Head of caudate nucleus (tissue), 42 donors: Measurements from ENCODE around the gene CRYBA4.

ENCODE experiments used
- DNase-seq, 42 donors: peaks; one replicate each; pipeline versions ENCODE4 v3.0.0 to v3.0.0-alpha.2; 2020 to 2021; ENCODE audit warnings: mixed read lengths in 7 of 42
- intact Hi-C: fragments of 100-400 bp; cut with DNase I; formaldehyde crosslinking; loops from one replicate; pipeline ENCODE4 v1.15.0; 2022

CRYBA4 gene

DNA sequence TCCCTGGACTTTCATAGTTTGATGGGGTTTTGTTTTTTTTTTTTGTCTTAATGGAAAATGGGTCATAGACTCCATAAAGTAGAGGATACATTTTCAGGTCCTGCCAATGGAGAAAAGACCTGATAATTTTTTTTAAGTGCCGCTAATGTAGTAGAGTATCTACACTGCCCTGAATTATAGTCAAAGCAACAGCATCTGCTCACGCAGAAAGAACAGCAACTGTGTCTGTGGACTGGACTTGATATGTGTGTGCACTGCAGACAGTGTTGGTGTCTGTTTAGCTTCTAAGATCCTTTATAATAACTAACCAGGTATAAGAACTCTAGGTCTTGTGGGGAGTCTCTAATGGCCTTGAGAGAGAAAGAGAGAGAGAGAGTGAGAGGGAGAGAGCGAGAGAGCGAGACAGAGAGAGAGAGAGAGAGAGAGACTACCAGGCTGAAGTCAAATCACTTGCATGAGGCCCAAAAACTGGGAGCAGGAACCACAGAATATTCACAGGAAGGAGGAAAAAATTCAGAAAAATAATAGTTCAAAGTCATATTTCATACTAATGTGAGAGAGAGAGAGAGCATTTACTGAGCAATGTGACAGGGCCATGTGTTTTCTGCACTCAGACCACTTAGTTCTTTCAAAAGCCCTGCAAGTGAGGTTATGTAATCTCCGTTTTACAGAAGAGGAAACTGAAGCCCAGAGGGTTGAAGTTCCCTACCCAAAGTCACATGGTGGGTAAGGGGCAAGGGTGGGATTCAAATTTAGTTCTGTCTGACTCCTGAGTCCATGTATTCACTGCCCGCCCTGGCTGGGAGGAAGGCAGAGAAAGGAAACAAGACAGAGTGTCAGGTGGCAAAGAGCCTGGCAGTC is 27.0 kb downstream of the CRYBA4 start:
- intact Hi-C loops = no loop called here
- DNase-seq = no peak

DNA sequence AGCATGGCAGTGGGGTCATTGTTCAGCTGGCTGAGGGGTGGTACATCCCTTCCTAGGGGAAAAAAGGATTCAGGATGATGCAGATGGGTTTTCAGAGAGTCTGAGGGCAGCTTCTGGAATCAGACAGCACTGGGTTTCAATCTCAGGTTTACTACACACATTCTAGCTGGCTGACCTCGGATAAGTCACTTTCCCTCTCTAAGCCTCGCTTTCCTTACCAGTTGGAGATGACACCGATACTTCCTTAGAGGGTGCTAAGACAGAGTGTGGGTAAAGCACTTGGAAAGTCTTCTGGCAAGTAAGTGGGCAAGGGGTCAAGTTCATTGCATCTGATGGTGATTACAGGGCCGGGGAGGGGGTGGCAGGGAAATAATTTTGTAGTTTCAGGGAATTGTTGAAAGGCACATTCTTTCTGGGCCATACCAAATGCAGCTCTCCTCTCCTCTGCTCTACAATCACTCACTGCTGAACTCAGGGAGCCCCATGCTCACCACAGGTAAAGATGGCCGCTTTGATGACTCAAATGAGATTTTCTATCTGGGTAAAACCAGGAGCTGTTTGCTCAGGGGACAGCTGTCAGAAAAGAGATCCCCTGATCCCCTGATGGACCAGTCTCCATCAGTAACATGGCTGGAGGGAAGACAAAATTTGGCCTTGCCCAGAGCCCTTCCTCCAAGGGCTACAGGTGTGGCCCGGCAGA is 29.1 kb downstream of the CRYBA4 start:
- DNase-seq = no peak
- intact Hi-C loops = loop anchor here (10.0 kb wide), 1 partner anchor 166 kb away; the partner anchor contains the start of genes HPS4 and SRRD

DNA sequence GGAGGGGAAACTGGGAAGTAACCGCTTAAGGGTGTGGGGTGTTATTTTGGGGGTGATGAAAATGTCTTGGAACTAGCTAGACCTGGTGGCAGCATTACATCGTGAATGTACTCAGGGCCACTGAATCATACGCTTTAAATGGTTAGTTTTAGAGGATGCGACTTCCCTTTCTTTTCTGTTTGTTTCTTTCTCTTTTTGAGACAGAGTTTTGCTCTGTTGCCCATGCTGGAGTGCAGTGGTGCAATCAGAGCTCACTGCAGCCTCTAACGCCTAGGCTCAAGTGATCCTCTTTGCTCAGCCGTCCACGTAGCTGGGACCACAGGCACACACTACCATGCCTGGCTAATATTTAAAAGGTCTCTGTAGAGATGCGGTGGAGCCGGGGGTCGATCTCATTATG is 30.1 kb downstream of the CRYBA4 start:
- no peak for DNase-seq
- intact Hi-C loops = loop anchor here (10.0 kb wide), 1 partner anchor 167 kb away; the partner anchor contains the start of genes HPS4 and SRRD

DNA sequence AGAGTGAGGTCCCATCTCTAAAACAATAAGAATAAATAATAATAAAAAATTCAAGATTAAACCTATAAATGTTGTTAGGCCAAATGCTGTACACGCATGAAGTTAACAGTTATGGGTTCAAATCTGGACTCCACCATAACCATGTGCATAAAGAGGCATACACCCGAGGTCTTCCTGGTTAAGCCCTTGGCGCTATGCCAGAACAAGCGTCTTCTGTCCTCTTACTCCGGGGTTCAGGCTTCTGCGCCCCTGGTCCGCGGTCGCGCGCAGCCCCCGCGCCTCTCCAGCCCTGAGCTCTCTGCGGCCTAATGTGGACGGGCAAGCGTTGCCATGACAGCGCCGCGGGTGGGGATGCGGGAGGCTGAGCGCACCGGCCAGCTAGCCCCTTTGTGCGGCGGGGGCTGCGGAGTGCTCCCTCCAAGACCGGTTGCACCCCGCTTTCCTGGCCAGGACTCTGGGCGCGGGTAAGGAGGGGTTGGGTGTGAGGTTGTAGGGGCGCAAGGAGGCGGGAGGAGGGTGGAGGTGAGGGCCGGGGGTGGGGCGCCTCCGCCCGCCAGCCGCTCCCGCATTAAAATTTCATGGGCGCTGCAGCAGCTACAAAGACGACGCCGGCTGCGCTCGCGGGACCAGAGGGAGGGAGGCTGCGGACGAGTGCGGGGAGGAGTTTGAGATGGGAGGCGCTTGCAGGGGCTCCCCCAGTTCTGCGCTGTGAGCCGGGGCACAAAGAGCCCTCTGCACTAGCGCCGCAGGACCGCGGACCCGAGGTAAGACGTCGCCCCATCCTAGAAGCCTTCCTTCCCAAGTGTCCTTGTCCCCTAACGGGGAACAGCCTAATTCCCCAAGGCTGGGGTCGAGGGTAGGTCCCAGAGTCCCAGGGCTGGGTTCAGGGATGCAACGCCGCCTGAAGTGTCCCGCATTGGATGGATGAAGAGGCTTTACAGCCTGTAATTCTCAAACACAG is 35.4 kb downstream of the CRYBA4 start, which contains the start of gene MIAT:
MIAT (plus strand) TSS at position 698 of the 961 bp plus-strand sequence.
- peak in 41 of 42 donors; percentile 48 to 92 (median 77) for DNase-seq
- intact Hi-C loops = loop anchor here (10.0 kb wide), 1 partner anchor 172 kb away; the partner anchor contains the start of genes HPS4 and SRRD

DNA sequence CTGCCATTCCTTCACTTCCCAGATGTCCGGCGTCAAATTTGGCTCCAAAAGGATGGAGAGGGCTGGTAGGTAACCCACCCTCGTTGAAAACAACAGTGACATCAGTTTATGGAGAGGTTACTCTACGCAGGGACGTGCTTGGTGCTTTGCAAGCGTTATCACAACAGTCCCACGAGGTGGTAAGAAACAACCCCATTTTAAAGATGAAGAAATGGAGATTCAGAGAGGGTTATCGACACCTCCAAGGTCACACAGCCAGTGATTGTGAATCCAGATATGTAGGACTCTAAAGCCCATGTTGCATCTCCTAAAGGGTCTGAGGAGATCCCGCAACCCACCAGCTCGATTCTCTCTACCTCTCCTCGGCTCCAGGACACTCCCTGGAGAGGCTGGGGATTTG is 36.4 kb downstream of the CRYBA4 start:
- intact Hi-C loops = loop anchor here (10.0 kb wide), 1 partner anchor 173 kb away; the partner anchor contains the start of genes HPS4 and SRRD
- DNase-seq = no peak

DNA sequence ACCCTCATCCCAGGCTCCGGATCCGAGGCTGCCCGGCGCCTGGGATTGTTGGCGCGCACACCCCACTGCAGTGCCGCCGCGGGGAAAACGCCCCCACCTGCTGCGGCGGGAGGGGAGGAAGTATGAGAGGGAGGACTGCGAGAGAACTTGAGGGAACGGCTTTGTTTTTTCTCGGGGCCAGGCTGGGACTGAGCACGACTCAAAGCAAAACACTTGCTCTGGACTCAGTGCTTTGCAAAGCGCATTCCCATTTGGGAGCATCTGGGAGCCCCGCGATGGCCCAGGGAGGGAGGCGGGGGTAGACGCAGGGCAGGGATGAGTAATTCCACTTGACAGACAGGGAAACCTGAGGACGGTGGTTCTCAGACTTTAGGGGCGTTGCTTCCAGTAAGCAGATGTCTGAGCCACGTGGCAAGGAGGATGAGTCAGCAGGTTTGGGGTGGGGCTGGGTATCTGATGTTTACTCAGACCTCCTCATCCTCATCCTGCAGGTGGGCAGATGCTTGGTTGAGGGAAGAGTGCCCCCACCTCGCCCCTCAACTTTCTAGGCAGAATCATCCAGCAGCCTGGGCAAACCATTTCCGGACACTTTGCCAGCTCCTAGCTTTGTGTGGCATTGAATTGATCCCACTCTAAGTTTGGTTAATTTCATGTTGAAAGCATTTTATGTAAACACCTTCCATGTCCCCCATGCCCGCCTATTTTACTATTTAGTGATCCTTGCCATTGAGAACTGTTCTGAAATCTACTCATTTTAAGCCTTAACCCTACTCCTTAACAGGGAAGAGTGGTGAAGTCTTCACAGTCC is 37.1 kb downstream of the CRYBA4 start:
- intact Hi-C loops = loop anchor here (10.0 kb wide), 1 partner anchor 174 kb away; the partner anchor contains the start of genes HPS4 and SRRD
- DNase-seq = peak; percentile 58 to 95 (median 82)

DNA sequence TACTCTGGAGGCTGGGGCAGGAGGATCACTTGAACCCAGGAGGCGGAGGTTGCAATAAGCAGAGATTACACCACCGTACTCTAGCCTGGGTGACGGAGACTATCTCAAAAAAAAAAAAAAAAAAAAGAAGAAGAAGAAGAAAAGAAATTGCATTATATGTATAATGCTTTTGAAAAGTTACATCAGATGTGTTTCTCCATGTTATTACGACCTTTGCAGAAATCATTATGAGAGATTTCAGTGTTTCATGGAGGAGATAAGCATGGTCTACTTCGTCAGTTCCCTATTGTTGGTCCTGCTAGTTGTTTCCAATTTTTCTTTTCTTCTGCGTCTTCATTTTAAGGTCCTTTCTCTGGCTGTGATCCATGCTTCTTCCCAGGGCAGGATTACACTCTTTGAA is 38.6 kb downstream of the CRYBA4 start:
- intact Hi-C loops = no loop called here
- no peak for DNase-seq

DNA sequence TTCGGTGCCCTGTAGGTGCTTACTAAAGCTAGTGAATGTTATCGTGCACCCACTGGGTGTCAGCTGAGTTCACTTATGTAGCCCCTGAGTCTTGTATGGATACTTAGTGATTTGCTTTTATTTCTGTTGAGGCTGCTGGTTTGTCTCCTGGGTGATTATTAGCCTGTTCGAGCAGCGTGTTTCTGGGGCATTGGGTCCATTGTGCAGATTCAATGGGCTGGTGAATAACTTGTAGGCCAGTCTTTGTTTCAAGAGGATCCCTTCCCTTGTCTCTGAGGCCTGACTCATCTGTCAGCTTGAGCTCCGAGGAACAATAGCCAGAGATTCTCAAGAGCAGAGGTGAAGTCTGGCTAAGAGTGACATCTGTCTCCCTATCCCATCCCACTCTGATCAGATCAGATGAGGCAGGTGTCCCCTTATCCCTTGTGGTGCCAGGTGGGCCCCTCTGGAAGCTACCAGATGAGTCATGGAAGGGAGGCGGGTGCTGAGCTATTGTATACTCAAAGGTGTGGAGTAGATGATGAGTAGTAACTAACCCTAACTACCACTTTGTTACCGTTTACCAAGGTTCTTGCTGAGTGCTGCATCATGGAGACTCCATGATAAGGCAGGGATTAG is 39.3 kb downstream of the CRYBA4 start:
- DNase-seq = peak in 5 of 42 donors; percentile 38 to 65 (median 57)
- intact Hi-C loops = no loop called here

DNA sequence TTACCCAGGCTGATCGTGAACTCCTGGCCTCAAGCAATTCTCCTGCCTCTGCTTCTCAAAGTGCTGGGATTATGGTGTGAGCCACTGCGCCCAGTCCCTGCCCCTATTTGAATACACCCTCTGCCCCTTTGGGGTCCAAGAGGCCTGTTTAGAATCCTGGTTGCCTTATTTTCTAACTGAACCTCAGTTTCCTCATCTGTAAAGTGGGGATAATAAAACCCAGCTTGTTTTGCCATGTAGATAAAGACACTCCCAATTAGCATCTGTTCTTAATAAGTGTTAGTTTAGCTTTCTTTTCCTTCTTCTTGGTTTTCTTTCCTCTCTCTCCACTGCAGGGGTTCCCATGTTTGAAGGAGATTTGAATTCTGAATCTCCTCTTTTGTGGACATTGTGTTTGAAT is 40.4 kb downstream of the CRYBA4 start:
- intact Hi-C loops = no loop called here
- no peak for DNase-seq

DNA sequence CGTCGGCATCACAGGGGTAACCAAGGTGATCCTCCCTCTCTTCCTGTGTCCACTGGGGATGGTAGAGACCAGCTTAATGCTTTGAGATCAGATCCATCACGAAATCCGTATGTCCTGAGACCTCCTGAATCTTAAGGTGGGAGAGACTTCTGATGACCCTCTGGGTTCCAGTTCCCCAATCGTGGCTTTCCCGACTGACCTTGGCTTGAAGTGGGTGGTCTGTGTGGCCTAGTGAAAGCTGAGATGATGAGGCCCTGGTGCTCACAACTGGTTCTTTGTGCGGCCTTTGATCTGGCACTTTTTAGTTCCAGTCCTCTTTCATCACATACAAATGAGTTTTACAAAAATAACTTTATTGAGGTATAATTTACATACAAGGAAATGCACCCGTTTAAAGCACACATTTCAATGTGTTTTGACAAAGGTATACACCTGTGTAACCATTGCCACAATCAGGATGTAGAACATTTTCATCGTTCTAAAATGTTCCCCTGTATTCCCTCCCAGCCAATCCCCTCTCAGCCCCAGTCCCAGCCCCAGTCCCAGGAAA is 41.7 kb downstream of the CRYBA4 start:
- DNase-seq = no peak
- intact Hi-C loops = no loop called here

DNA sequence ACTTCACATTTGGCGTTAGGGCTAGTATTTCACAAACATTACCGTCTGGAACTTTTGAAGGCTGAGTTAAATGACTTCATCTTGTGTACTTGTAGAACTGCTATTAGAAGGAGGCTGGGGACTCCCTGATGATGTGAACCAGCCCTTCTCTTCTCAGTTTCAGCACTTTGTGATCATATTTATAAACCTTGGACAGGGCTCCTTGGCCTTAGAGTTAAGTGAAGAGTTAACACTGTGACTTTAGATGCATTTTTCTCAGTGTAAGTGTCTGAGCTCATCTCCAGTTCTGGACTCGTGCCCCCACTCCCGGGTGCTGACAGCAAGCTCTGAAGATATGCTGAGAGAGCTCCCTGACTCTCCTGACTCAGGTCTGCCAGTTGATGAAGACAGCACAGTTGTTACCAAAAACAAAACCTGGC is 44.1 kb downstream of the CRYBA4 start:
- no peak for DNase-seq
- intact Hi-C loops = no loop called here

DNA sequence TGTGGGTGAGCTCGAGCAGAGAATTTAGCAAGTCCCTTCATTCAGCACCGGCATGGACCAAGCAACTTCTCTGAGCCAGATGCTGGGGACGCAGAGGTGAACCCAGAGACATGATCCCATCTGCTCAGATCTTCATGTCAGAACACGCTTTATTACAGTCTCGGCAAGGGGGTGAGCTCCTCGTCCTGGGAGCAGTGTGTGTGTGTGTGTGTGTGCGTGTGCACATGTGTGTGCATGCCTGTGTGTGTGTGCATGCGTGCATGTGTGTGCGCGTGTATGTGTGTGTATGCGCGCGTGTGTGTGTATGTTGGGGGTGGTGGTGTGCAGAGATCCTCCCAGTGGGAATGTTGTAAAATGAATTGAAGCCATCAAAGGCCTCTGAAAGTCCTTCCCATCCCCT is 45.4 kb downstream of the CRYBA4 start:
- DNase-seq = no peak
- intact Hi-C loops = no loop called here

DNA sequence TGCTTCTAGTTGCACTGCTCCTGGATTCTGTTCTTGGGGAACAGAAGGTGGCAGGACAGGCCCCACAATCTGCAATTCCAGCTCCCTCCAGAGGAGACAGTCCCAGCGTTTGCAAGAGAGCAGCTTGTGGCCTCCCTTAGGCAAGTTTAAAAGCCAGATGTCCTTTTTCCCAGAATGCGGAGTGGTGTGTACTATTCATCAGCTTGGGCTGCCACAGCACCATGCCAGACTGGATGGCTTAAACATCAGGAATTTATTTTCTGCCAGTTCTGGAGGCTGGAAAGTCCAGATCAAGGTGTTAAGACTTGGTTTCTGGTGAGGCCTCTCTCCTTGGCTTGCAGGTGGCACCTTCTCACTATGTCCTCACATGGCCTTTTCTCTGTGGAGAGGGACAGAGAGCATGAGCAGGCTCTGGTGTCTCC is 47.3 kb downstream of the CRYBA4 start:
- DNase-seq = peak in 1 of 42 donors; percentile 32
- intact Hi-C loops = no loop called here

DNA sequence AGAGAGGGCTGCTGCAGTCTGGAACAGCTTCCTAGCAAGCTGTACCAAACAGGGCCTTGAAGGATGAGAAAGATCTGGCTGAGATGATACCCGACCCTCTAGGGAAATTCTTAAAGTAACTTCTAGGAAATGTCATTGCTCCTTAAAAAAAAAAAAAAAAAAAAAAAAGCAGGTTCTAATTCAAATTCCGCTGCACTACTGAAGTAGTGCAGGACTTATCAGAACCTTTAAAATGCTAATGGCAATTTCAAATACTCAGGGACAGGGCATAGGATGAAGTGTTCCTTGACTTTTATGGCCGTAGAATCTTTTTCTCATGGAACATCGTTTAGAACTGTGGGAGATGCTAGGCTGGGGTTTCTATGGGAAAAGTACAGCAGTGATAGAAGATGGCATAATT is 48.7 kb downstream of the CRYBA4 start:
- no peak for DNase-seq
- intact Hi-C loops = no loop called here

DNA sequence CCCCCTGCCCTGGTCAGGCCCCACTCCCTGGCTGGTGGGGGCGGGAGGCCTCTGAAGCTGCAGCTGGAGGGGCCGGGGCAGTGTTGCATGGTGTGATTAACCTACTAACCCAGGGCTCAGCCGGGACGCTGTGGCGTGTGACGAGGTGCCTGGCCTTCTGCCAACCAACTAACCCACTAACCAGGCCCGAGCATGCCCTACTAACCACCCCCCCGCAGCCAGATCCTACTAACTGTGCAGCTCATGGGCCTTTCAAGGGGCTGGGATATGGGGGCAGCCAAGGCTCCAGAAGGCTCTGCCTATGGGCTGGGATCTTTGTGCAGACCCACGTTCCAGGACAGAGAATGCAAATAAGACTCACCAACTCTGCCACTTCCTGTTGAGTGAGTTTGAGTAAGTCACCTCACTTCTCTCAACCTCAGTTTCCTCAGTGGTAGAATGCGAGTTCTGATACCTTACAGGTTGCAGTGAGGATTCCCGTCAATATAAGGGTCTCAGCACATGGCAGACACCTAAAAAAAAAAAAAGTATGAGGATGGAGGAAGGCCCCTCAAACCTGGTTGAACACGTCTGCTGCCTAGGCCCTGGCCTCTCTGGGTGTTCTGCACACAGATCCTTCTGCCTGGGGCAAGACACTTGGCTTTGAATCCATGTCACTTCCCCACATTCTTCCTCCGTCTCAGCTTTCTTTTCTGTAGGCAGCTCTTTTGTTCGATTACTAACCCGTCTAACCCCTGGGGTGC is 49.7 kb downstream of the CRYBA4 start:
- intact Hi-C loops = no loop called here
- DNase-seq = peak in 1 of 42 donors; percentile 26

DNA sequence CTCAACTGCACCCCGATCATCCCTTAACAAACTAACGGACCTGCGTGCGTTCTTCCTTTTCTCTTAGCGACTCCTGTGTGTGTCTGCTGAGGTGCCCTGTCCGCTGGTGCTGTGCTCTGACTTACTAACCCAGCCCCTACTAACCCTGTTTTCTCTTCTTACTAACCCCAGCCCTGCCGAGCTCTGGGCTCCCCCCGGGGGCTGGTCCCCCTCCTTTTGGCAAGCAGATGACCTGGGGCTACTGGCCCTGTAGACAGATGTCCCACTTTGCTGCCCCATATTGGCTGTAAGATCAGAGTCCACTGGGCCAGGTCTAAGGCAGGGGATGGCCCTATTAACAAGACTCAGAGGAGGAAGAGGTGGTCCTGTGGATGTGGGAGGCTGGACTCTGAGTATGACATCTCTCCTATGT is 50.3 kb downstream of the CRYBA4 start:
- intact Hi-C loops = no loop called here
- DNase-seq = no peak
